ENCODE measurements around the gene KRT12. TPM values are rescaled to one million over a fixed set of nuclear protein-coding genes. Genes with fewer than 3 reads are reported as not detected.
A peak's percentile ranks its signal among the peaks of the same experiment; 100 is the strongest.

KRT12 gene
- total and polyA plus RNA-seq, 2 donors = 0.52 to 1.6 TPM

DNA sequence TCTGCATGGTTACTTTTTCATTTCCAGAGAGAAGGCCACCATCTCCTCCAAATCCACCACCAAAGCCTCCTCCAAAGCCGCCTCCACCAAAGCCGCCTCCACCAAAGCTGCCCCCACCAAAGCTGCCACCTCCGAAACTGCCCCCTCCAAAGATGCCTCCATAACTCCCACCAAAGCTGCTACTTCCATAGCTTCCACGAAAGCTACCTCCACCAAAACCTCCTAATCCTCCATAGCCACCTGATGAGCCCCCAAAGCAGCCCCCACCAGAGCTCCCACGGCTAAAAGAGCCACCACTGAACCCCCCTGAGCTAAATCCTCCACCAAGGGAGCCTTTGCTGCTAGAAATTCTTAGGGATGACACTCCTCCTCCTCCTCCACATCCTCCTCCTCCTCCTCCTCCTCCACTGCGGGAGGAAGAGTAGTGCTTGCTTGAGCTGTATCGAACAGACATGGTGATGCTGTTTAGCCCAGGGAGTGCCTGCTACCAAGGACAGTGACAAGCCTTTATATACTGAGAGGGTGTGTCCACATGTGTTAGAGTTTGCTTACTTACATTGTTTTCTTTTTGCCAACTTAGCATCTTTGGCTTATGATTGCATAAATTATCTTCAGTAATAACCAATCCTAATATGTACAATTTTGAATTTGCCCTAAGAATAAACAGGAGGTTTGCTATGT, 44.8 kb downstream of the KRT12 start, which contains the start of gene KRT10:
KRT10 (minus strand) TSS at position 483 of the 681 bp plus-strand sequence; CDS start at position 454, 29 bp downstream.
- 79% methylated on average over 7 of the region's 7 CpGs for WGBS
- no peak within 1 kb of the TSS for H3K27ac ChIP-seq (ENCODE audit: low read depth in 1 of 2, low read length in 1 of 2)
- peaks cover 3 to 11% of the 10 kb centered on the region in 2 donors for H3K27me3 ChIP-seq (ENCODE audit: control insufficient read depth in 2 of 2, insufficient read depth in 1 of 2, low read length in 1 of 2)
- H3K9me3 ChIP-seq (ENCODE audit: control insufficient read depth in 2 of 2, insufficient read depth in 1 of 2, low read length in 1 of 2) = peaks cover 2 to 3% of the 10 kb centered on the region in 2 donors
- peaks cover 2 to 3% of the 10 kb centered on the region in 2 donors for H3K4me1 ChIP-seq (ENCODE audit: control insufficient read depth in 2 of 2, insufficient read depth in 2 of 2, low read length in 2 of 2)
- H3K36me3 ChIP-seq (ENCODE audit: control insufficient read depth in 2 of 2, insufficient read depth in 2 of 2, low read length in 1 of 2) = peaks cover 0 to 2% of the 10 kb centered on the region in 2 donors
- no peak for DNase-seq (ENCODE audit: low read depth in 6 of 9, low spot score in 9 of 9)
- no peak within 1 kb of the TSS for H3K4me3 ChIP-seq (ENCODE audit: low read length in 2 of 2)

- no peak overlapping the region for H3K4me3 ChIP-seq (ENCODE audit: low read length in 2 of 2)
- H3K4me1 ChIP-seq (ENCODE audit: control insufficient read depth in 2 of 2, insufficient read depth in 2 of 2, low read length in 2 of 2) = peaks cover 2 to 3% of the 10 kb centered on the region in 2 donors
- peaks cover 3 to 11% of the 10 kb centered on the region in 2 donors for H3K27me3 ChIP-seq (ENCODE audit: control insufficient read depth in 2 of 2, insufficient read depth in 1 of 2, low read length in 1 of 2)
- H3K27ac ChIP-seq (ENCODE audit: low read depth in 1 of 2, low read length in 1 of 2) = no peak overlapping the region
- peaks cover 2 to 3% of the 10 kb centered on the region in 2 donors for H3K9me3 ChIP-seq (ENCODE audit: control insufficient read depth in 2 of 2, insufficient read depth in 1 of 2, low read length in 1 of 2)
- H3K36me3 ChIP-seq (ENCODE audit: control insufficient read depth in 2 of 2, insufficient read depth in 2 of 2, low read length in 1 of 2) = peaks cover 3% of the 10 kb centered on the region in 2 donors
- no peak for DNase-seq (ENCODE audit: low read depth in 6 of 9, low spot score in 9 of 9)
Observed at GRCh38 chr17:40821536-40821935, 45.5 kb downstream of the KRT12 start.

DNA sequence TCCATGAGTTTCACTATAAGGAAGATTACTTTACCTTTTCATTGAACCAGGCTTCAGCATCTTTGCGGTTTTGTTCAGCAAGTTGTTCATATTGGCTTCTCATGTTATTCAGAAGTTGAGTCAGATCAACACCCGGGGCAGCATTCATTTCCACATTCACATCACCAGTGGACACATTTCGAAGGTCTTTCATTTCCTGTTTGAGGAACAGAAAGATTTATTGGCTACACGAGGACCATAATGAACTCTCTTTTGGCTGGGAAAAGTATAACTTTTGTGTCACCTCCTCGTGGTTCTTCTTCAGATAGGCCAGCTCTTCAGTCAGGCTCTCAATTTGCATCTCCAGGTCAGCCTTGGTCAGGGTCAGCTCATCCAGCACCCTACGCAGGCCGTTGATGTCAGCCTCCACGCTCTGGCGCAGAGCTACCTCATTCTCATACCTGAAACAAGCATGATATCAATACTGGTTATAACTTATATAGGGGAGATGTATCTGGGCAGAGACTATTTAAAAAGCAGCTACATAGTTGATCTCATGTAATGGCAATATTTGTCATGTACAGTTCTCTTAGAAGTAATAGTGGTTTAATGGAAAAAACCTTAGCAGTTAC, 46.7 kb downstream of the KRT12 start:
- Histone ChIP-seq H3K36me3 (ENCODE audit: control insufficient read depth in 2 of 2, insufficient read depth in 2 of 2, low read length in 1 of 2) (peaks cover 3% of the 10 kb centered on the region in 2 donors), H3K4me1 (ENCODE audit: control insufficient read depth in 2 of 2, insufficient read depth in 2 of 2, low read length in 2 of 2) (peaks cover 2 to 3% of the 10 kb centered on the region in 2 donors), H3K27me3 (ENCODE audit: control insufficient read depth in 2 of 2, insufficient read depth in 1 of 2, low read length in 1 of 2) (peaks cover 3 to 11% of the 10 kb centered on the region in 2 donors), H3K4me3 (ENCODE audit: low read length in 2 of 2) (no peak overlapping the region), H3K27ac (ENCODE audit: low read depth in 1 of 2, low read length in 1 of 2) (no peak overlapping the region), H3K9me3 (ENCODE audit: control insufficient read depth in 2 of 2, insufficient read depth in 1 of 2, low read length in 1 of 2) (peaks cover 2 to 3% of the 10 kb centered on the region in 2 donors)
- WGBS = 93% methylated on average over 9 of the region's 9 CpGs
- no peak for DNase-seq (ENCODE audit: low read depth in 6 of 9, low spot score in 9 of 9)

GRCh38 chr17:40819528-40820125, 47.4 kb downstream of the KRT12 start:
- H3K4me1 ChIP-seq (ENCODE audit: control insufficient read depth in 2 of 2, insufficient read depth in 2 of 2, low read length in 2 of 2) = peaks cover 2 to 3% of the 10 kb centered on the region in 2 donors
- H3K36me3 ChIP-seq (ENCODE audit: control insufficient read depth in 2 of 2, insufficient read depth in 2 of 2, low read length in 1 of 2) = peaks cover 3% of the 10 kb centered on the region in 2 donors
- DNase-seq (ENCODE audit: low read depth in 6 of 9, low spot score in 9 of 9) = no peak
- H3K27ac ChIP-seq (ENCODE audit: low read depth in 1 of 2, low read length in 1 of 2) = peak overlapping the region in 1 of 2 donors; percentile 78
- H3K27me3 ChIP-seq (ENCODE audit: control insufficient read depth in 2 of 2, insufficient read depth in 1 of 2, low read length in 1 of 2) = peaks cover 3 to 11% of the 10 kb centered on the region in 2 donors
- 73% methylated on average over 9 of the region's 9 CpGs for WGBS
- peaks cover 2 to 3% of the 10 kb centered on the region in 2 donors for H3K9me3 ChIP-seq (ENCODE audit: control insufficient read depth in 2 of 2, insufficient read depth in 1 of 2, low read length in 1 of 2)
- H3K4me3 ChIP-seq (ENCODE audit: low read length in 2 of 2) = peak overlapping the region; percentile 59 to 91

GRCh38 chr17:40818733-40819527, 48.1 kb downstream of the KRT12 start:
- Histone ChIP-seq H3K36me3 (ENCODE audit: control insufficient read depth in 2 of 2, insufficient read depth in 2 of 2, low read length in 1 of 2) (peaks cover 3% of the 10 kb centered on the region in 2 donors), H3K4me1 (ENCODE audit: control insufficient read depth in 2 of 2, insufficient read depth in 2 of 2, low read length in 2 of 2) (peaks cover 2 to 3% of the 10 kb centered on the region in 2 donors), H3K4me3 (ENCODE audit: low read length in 2 of 2) (peak overlapping the region; percentile 67 to 91), H3K27me3 (ENCODE audit: control insufficient read depth in 2 of 2, insufficient read depth in 1 of 2, low read length in 1 of 2) (peaks cover 3 to 11% of the 10 kb centered on the region in 2 donors), H3K27ac (ENCODE audit: low read depth in 1 of 2, low read length in 1 of 2) (peak overlapping the region; percentile 78 to 97), H3K9me3 (ENCODE audit: control insufficient read depth in 2 of 2, insufficient read depth in 1 of 2, low read length in 1 of 2) (peaks cover 2 to 3% of the 10 kb centered on the region in 2 donors)
- DNase-seq (ENCODE audit: low read depth in 6 of 9, low spot score in 9 of 9) = peak; percentile 27 to 90 (median 68)
- WGBS = 3% methylated on average over 73 of the region's 73 CpGs

- peaks cover 2 to 3% of the 10 kb centered on the region in 2 donors for H3K4me1 ChIP-seq (ENCODE audit: control insufficient read depth in 2 of 2, insufficient read depth in 2 of 2, low read length in 2 of 2)
- peak overlapping the region; percentile 74 to 97 for H3K27ac ChIP-seq (ENCODE audit: low read depth in 1 of 2, low read length in 1 of 2)
- peak in 2 of 9 donors; percentile 13 to 19 for DNase-seq (ENCODE audit: low read depth in 6 of 9, low spot score in 9 of 9)
- 35% methylated on average over 7 of the region's 7 CpGs for WGBS
- peaks cover 2 to 3% of the 10 kb centered on the region in 2 donors for H3K9me3 ChIP-seq (ENCODE audit: control insufficient read depth in 2 of 2, insufficient read depth in 1 of 2, low read length in 1 of 2)
- H3K36me3 ChIP-seq (ENCODE audit: control insufficient read depth in 2 of 2, insufficient read depth in 2 of 2, low read length in 1 of 2) = peaks cover 3% of the 10 kb centered on the region in 2 donors
- H3K27me3 ChIP-seq (ENCODE audit: control insufficient read depth in 2 of 2, insufficient read depth in 1 of 2, low read length in 1 of 2) = peaks cover 3 to 14% of the 10 kb centered on the region in 2 donors
- peak overlapping the region; percentile 67 to 91 for H3K4me3 ChIP-seq (ENCODE audit: low read length in 2 of 2)
Observed at GRCh38 chr17:40818343-40818732, 48.7 kb downstream of the KRT12 start.

GRCh38 chr17:40817103-40817682, 49.8 kb downstream of the KRT12 start:
- peaks cover 6 to 16% of the 10 kb centered on the region in 2 donors for H3K27me3 ChIP-seq (ENCODE audit: control insufficient read depth in 2 of 2, insufficient read depth in 1 of 2, low read length in 1 of 2)
- H3K36me3 ChIP-seq (ENCODE audit: control insufficient read depth in 2 of 2, insufficient read depth in 2 of 2, low read length in 1 of 2) = peaks cover 3% of the 10 kb centered on the region in 2 donors
- DNase-seq (ENCODE audit: low read depth in 6 of 9, low spot score in 9 of 9) = no peak
- no peak overlapping the region for H3K27ac ChIP-seq (ENCODE audit: low read depth in 1 of 2, low read length in 1 of 2)
- peaks cover 2 to 3% of the 10 kb centered on the region in 2 donors for H3K9me3 ChIP-seq (ENCODE audit: control insufficient read depth in 2 of 2, insufficient read depth in 1 of 2, low read length in 1 of 2)
- H3K4me3 ChIP-seq (ENCODE audit: low read length in 2 of 2) = no peak overlapping the region
- peaks cover 2 to 3% of the 10 kb centered on the region in 2 donors for H3K4me1 ChIP-seq (ENCODE audit: control insufficient read depth in 2 of 2, insufficient read depth in 2 of 2, low read length in 2 of 2)
- WGBS = over 99% methylated on average over 4 of the region's 4 CpGs

- H3K4me3 ChIP-seq (ENCODE audit: low read length in 2 of 2) = no peak overlapping the region
- H3K27ac ChIP-seq (ENCODE audit: low read depth in 1 of 2, low read length in 1 of 2) = no peak overlapping the region
- peaks cover 2 to 3% of the 10 kb centered on the region in 2 donors for H3K4me1 ChIP-seq (ENCODE audit: control insufficient read depth in 2 of 2, insufficient read depth in 2 of 2, low read length in 2 of 2)
- no peak for DNase-seq (ENCODE audit: low read depth in 6 of 9, low spot score in 9 of 9)
- H3K27me3 ChIP-seq (ENCODE audit: control insufficient read depth in 2 of 2, insufficient read depth in 1 of 2, low read length in 1 of 2) = peaks cover 6 to 14% of the 10 kb centered on the region in 2 donors
- 97% methylated on average over 3 of the region's 3 CpGs for WGBS
- H3K36me3 ChIP-seq (ENCODE audit: control insufficient read depth in 2 of 2, insufficient read depth in 2 of 2, low read length in 1 of 2) = peaks cover 3% of the 10 kb centered on the region in 2 donors
- H3K9me3 ChIP-seq (ENCODE audit: control insufficient read depth in 2 of 2, insufficient read depth in 1 of 2, low read length in 1 of 2) = peaks cover 2 to 3% of the 10 kb centered on the region in 2 donors
Observed at GRCh38 chr17:40816569-40816968, 50.5 kb downstream of the KRT12 start.

Measured in thymus (tissue), 11 donors.